Thyroid gland (tissue), 4 donors: ENCODE data around the gene AKAP5. TPM values are rescaled to one million over a fixed set of nuclear protein-coding genes. Genes with fewer than 3 reads are reported as not detected.

Source experiments
- DNase-seq, 2 donors: peaks; one replicate each; pipeline ENCODE4 v3.0.0-alpha.2; 2019
- H3K27ac ChIP-seq, 3 donors: fragments of 200-600 bp; sonication (generic); 1 replicate in 2 of 3; 2 replicates in 1 of 3; pipeline ENCODE4 v1.5.1; 2016 to 2019; ENCODE audit warnings: mild to moderate bottlenecking in 1 of 3, moderate library complexity in 1 of 3
- H3K27me3 ChIP-seq: fragments of 200-600 bp; sonication (generic); one replicate; pipeline ENCODE4 v1.5.1; 2019
- H3K36me3 ChIP-seq, 2 donors: fragments of 200-600 bp; sonication (generic); one replicate each; pipeline ENCODE4 v1.5.1; 2016 to 2019
- H3K4me1 ChIP-seq, 2 donors: fragments of 200-600 bp; sonication (generic); one replicate each; pipeline ENCODE4 v1.5.1; 2017 to 2019
- H3K4me3 ChIP-seq, 3 donors: fragments of 200-600 bp; sonication (generic); replicated peaks in 1 of 3; 1 replicate in 2 of 3; 2 replicates in 1 of 3; pipeline ENCODE4 v1.5.1; 2016; ENCODE audit warnings: mild to moderate bottlenecking in 1 of 3
- H3K9me3 ChIP-seq: fragments of 200-600 bp; sonication (generic); one replicate; pipeline ENCODE4 v1.5.1; 2017
- POLR2A ChIP-seq, 2 donors: fragments of 450-650 bp; IDR thresholded peaks; one replicate each; pipeline ENCODE4 v1.6.1; 2017; ENCODE audit warnings: antibody characterized with exemption in 2 of 2, mild to moderate bottlenecking in 2 of 2, moderate library complexity in 1 of 2
- WGBS, 2 donors: methylation state at CpG; one replicate each; pipeline ENCODE4 v1.1.5; 2017; 5-methylcytosine and 5-hydroxymethylcytosine counted together
- intact Hi-C: fragments of 100-400 bp; cut with DNase I; formaldehyde crosslinking; loops from one replicate; pipeline ENCODE4 v1.15.1; 2023
- total RNA-seq, 4 donors: library from RNA; depleted of rRNA; stranded (reverse); fragments of >200 nt; gene quantifications; one replicate each; pipeline ENCODE4 v1.2.3, GENCODE V29; 2016
- TF ChIP-seq, protein P1 (sequence below), 6 experiments: fragments of 200-600 bp in 3 of 6; fragments of 450-650 bp in 3 of 6; sonication (generic) in 3 of 6; IDR thresholded peaks; one replicate each; pipeline ENCODE4 v1.5.1; 2016 to 2019; ENCODE audit warnings: antibody characterized with exemption in 6 of 6, mild to moderate bottlenecking in 2 of 6, inconsistent platforms in 1 of 6, moderate library complexity in 1 of 6

The AKAP5 gene
- total RNA-seq, 4 donors from 2014 or later, result 0.92 to 1.3 (median 1.0) TPM

DNA sequence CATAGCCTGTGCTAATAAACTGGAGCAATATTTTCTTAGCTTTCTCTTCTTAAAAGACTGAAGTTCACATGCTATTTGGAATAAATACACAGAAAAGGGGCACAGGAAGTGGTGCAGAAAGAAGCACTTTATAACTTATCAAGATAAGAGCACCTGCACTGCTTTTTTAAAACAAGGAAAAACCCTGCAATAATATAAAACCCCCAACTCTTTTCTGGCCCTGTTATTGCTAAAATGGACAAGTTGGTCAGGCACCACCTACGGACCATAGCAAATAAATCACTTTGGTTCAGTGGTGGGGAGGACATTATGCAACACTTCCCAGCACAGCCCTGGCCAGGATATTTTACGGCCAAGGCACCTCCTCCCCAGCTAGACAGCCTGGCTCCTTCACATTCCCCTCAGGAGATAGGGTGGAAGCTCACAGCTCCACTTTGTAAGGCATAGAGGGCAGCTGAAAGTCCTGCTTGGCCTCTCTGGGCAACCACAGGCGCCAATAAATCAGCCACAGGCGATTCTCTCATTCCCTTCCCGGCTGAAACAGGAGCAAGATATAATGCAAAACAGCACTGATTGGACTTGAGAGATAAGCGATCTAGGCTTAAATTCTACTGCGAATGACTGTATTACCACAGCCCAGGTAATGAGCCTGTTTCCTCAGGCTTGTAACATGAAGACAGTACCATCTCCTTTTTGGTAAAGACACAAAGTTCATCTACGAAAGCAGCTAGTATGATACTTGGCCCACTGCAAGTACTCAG is 36.3 kb downstream of the AKAP5 start:
- TF ChIP-seq, protein P1, sequence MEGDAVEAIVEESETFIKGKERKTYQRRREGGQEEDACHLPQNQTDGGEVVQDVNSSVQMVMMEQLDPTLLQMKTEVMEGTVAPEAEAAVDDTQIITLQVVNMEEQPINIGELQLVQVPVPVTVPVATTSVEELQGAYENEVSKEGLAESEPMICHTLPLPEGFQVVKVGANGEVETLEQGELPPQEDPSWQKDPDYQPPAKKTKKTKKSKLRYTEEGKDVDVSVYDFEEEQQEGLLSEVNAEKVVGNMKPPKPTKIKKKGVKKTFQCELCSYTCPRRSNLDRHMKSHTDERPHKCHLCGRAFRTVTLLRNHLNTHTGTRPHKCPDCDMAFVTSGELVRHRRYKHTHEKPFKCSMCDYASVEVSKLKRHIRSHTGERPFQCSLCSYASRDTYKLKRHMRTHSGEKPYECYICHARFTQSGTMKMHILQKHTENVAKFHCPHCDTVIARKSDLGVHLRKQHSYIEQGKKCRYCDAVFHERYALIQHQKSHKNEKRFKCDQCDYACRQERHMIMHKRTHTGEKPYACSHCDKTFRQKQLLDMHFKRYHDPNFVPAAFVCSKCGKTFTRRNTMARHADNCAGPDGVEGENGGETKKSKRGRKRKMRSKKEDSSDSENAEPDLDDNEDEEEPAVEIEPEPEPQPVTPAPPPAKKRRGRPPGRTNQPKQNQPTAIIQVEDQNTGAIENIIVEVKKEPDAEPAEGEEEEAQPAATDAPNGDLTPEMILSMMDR (IDR thresholded peaks at IDR 0.05), result peak in 2 of 6 experiments; percentile 22 to 30
- TF ChIP-seq POLR2A (IDR thresholded peaks at IDR 0.05), result peak in 1 of 2 donors; percentile 71
- Histone ChIP-seq H3K36me3 (no peaks in the 10 kb centered on the region), H3K4me3 (no peak overlapping the region), H3K4me1 (peaks cover 51 to 60% of the 10 kb centered on the region in 2 donors), H3K9me3 (no peaks in the 10 kb centered on the region), H3K27me3 (no peaks in the 10 kb centered on the region), H3K27ac (peak overlapping the region; percentile 99 to 100 (median 99))
- peak; percentile 75 to 77 for DNase-seq
- intact Hi-C loops, result no loop called here
- WGBS, 2 donors, result 44 to 48% methylated on average over 8 of the region's 8 CpGs

DNA sequence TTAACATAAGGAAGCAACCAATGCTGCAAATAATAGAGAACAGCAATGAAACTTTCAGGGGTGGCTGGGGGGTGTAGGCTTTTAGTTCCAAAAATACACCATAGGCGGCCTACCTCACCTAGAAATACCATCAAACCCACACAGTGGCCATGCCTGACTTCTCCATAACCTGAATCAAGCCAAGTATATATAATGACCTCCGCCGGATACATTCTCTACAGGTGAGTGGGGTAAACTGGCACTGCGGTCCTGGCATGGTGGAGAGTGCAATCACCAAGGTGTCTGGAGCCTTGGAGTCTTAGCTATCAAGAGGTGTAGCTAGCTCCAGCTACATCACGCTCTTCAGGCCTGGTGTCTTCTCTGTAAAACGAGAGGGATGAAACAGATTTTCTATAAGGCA is 37.2 kb downstream of the AKAP5 start:
- H3K4me3 ChIP-seq, result peak overlapping the region in 1 of 3 donors; percentile 66
- TF ChIP-seq, protein P1 (IDR thresholded peaks at IDR 0.05), result no peak
- no peak for TF ChIP-seq POLR2A (IDR thresholded peaks at IDR 0.05)
- peaks cover 51 to 61% of the 10 kb centered on the region in 2 donors for H3K4me1 ChIP-seq
- no peaks in the 10 kb centered on the region for H3K36me3 ChIP-seq
- DNase-seq, result no peak
- no peaks in the 10 kb centered on the region for H3K9me3 ChIP-seq
- WGBS, 2 donors, result 49 to 51% methylated on average over 6 of the region's 6 CpGs
- intact Hi-C loops, result no loop called here
- peak overlapping the region; percentile 99 to 100 (median 99) for H3K27ac ChIP-seq
- no peaks in the 10 kb centered on the region for H3K27me3 ChIP-seq

DNA sequence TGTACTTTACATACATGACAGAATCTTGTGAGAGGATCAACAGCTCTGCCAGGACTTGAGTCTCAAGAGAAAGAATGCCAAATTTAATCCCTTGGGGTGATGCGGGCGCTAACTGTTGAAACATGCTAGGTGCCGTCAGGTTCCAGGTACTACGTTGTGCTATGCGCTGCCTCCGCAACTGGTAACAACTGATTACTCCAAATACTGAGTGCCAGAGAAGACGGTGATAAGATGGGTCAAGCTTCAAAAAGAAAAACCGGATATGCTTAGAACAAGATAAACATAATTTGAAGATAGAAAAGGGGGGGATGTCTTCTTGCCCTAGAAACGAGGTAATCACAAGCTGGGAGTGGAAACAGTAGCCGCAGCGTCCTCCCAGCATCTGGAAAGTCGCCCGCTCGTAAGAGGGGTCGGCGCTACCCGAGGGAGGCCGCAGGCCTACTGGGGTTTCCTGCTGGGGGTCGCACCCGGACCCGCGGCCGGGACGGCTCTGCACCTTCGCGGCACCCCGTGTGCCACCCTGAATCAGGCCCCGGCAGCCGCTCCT is 37.7 kb downstream of the AKAP5 start:
- TF ChIP-seq, protein P1 (IDR thresholded peaks at IDR 0.05), result no peak
- TF ChIP-seq POLR2A (IDR thresholded peaks at IDR 0.05), result no peak
- WGBS, 2 donors, result 2% methylated on average over 26 to 27 of the region's 29 CpGs
- no peaks in the 10 kb centered on the region for H3K27me3 ChIP-seq
- intact Hi-C loops, result no loop called here
- H3K27ac ChIP-seq, result peak overlapping the region; percentile 99 to 100 (median 99)
- peak overlapping the region; percentile 25 to 89 (median 66) for H3K4me3 ChIP-seq
- H3K9me3 ChIP-seq, result no peaks in the 10 kb centered on the region
- no peaks in the 10 kb centered on the region for H3K36me3 ChIP-seq
- DNase-seq, result peak; percentile 41
- H3K4me1 ChIP-seq, result peaks cover 52 to 61% of the 10 kb centered on the region in 2 donors

GRCh38 chr14:64503434-64504309 is 38.4 kb downstream of the AKAP5 start, which contains the start of gene ZBTB25:
Gene ZBTB25, minus strand, starts transcription at chr14:64503838. Its CDS starts 13,305 bp downstream, at chr14:64490533.
- intact Hi-C loops, result no loop called here
- WGBS, 2 donors, result 0 to 2% methylated on average over 11 of the region's 87 CpGs

More at GRCh38 chr14:64503434-64504309, 38.4 kb downstream of the AKAP5 start, which contains the start of gene ZBTB25:
- Histone ChIP-seq H3K4me1 (peaks cover 54 to 63% of the 10 kb centered on the region in 2 donors), H3K27ac (peak within 1 kb of the TSS; percentile 99 to 100 (median 99)), H3K9me3 (no peaks in the 10 kb centered on the region), H3K36me3 (no peaks in the 10 kb centered on the region), H3K27me3 (no peaks in the 10 kb centered on the region), H3K4me3 (peak within 1 kb of the TSS; percentile 66 to 89 (median 79))
- TF ChIP-seq, protein P1 (IDR thresholded peaks at IDR 0.05), result no peak
- TF ChIP-seq POLR2A (IDR thresholded peaks at IDR 0.05), result peak; percentile 36 to 97
- DNase-seq, result peak; percentile 92
